Activated naive CD8-positive, alpha-beta T cell treated with anti-CD3 and anti-CD28 coated beads for 36 hours (primary cell): ENCODE results near the gene FAAH. TPM values are rescaled to one million over a fixed set of nuclear protein-coding genes. Genes with fewer than 3 reads are reported as not detected.
A peak's percentile ranks its signal among the peaks of the same experiment; 100 is the strongest.
"Not testable (repeated sequence)": the region's sequence is repeated elsewhere in the genome, so short reads cannot be mapped to it uniquely, and the experiment has no call there.

Experiments
- DNase-seq: peaks from one replicate; pipeline ENCODE4 v3.0.0; 2021
- H3K27ac Mint-ChIP-seq: one replicate; pipeline ENCODE4 v1.8.0; 2022; ENCODE audit warnings: mild to moderate bottlenecking, moderate library complexity, mixed read lengths
- H3K27me3 Mint-ChIP-seq: one replicate; pipeline ENCODE4 v1.8.0; 2022; ENCODE audit warnings: mild to moderate bottlenecking, mixed read lengths
- H3K36me3 Mint-ChIP-seq: one replicate; pipeline ENCODE4 v1.8.0; 2021; ENCODE audit warnings: mild to moderate bottlenecking, mixed read lengths
- H3K4me1 Mint-ChIP-seq: one replicate; pipeline ENCODE4 v1.8.0; 2021; ENCODE audit warnings: mixed read lengths
- H3K4me3 Mint-ChIP-seq: one replicate; pipeline ENCODE4 v1.8.0; 2022; ENCODE audit warnings: mild to moderate bottlenecking, moderate library complexity, mixed read lengths
- H3K9me3 Mint-ChIP-seq: one replicate; pipeline ENCODE4 v1.8.0; 2022; ENCODE audit warnings: mixed read lengths
- total RNA-seq, 2 experiments: library from RNA; stranded (reverse); gene quantifications; one replicate each; pipeline ENCODE4 v1.2.3, GENCODE V29; 2021

The FAAH gene
- total RNA-seq, result 1 to 10 TPM; 2.8 to 3.4 TPM

- Mint-ChIP-seq H3K9me3 (peaks cover 14% of the 10 kb centered on the region), H3K27me3 (peaks cover 18% of the 10 kb centered on the region), H3K4me3 (peak within 1 kb of the TSS; percentile 71), H3K27ac (peak within 1 kb of the TSS; percentile 21), H3K4me1 (peaks cover 8% of the 10 kb centered on the region), H3K36me3 (peaks cover 31% of the 10 kb centered on the region)
- DNase-seq, result peak; percentile 67
Measured at GRCh38 chr1:46394108-46394871, at the start of gene FAAH. Gene FAAH, plus strand, starts transcription at chr1:46394317. Its CDS starts 32 bp downstream, at chr1:46394349.

GRCh38 chr1:46344481-46344880 lies 49.6 kb upstream of the FAAH start:
- Mint-ChIP-seq H3K9me3 (no peaks in the 10 kb centered on the region), H3K4me3 (no peak overlapping the region), H3K4me1 (peaks cover 41% of the 10 kb centered on the region)

GRCh38 chr1:46345281-46345680 lies 48.8 kb upstream of the FAAH start:
- Mint-ChIP-seq H3K36me3 (peaks cover 48% of the 10 kb centered on the region), H3K4me3 (no peak overlapping the region), H3K27ac (no peak overlapping the region), H3K9me3 (no peaks in the 10 kb centered on the region), H3K27me3 (no peaks in the 10 kb centered on the region), H3K4me1 (peaks cover 38% of the 10 kb centered on the region)
- no peak for DNase-seq

More at GRCh38 chr1:46344481-46344880, 49.6 kb upstream of the FAAH start:
- H3K27ac Mint-ChIP-seq, result no peak overlapping the region
- peaks cover 41% of the 10 kb centered on the region for H3K36me3 Mint-ChIP-seq
- no peak for DNase-seq
- H3K27me3 Mint-ChIP-seq, result no peaks in the 10 kb centered on the region

GRCh38 chr1:46352363-46352762 lies 41.8 kb upstream of the FAAH start:
- H3K9me3 Mint-ChIP-seq, result no peaks in the 10 kb centered on the region
- H3K4me3 Mint-ChIP-seq, result no peak overlapping the region
- no peak for DNase-seq
- no peaks in the 10 kb centered on the region for H3K27me3 Mint-ChIP-seq
- H3K36me3 Mint-ChIP-seq, result peaks cover 35% of the 10 kb centered on the region
- peaks cover 6% of the 10 kb centered on the region for H3K4me1 Mint-ChIP-seq
- H3K27ac Mint-ChIP-seq, result no peak overlapping the region

- not testable (repeated sequence) for H3K4me3 Mint-ChIP-seq, DNase-seq, H3K27ac Mint-ChIP-seq, H3K27me3 Mint-ChIP-seq, H3K4me1 Mint-ChIP-seq, H3K9me3 Mint-ChIP-seq
- peaks cover 20% of the 10 kb centered on the region for H3K36me3 Mint-ChIP-seq
Measured at GRCh38 chr1:46355920-46356319, 38.2 kb upstream of the FAAH start.

GRCh38 chr1:46362158-46362557 lies 32.0 kb upstream of the FAAH start:
- Mint-ChIP-seq H3K27ac (no peak overlapping the region), H3K4me3 (no peak overlapping the region), H3K9me3 (no peaks in the 10 kb centered on the region), H3K36me3 (peaks cover 22% of the 10 kb centered on the region), H3K4me1 (no peaks in the 10 kb centered on the region), H3K27me3 (no peaks in the 10 kb centered on the region)
- no peak for DNase-seq

GRCh38 chr1:46363121-46363520 lies 31.0 kb upstream of the FAAH start:
- H3K27me3 Mint-ChIP-seq, result no peaks in the 10 kb centered on the region
- no peaks in the 10 kb centered on the region for H3K9me3 Mint-ChIP-seq
- DNase-seq, result no peak
- no peaks in the 10 kb centered on the region for H3K4me1 Mint-ChIP-seq
- no peak overlapping the region for H3K4me3 Mint-ChIP-seq
- no peak overlapping the region for H3K27ac Mint-ChIP-seq
- peaks cover 25% of the 10 kb centered on the region for H3K36me3 Mint-ChIP-seq

GRCh38 chr1:46364612-46365011 lies 29.5 kb upstream of the FAAH start:
- no peak for DNase-seq
- Mint-ChIP-seq H3K9me3 (no peaks in the 10 kb centered on the region), H3K4me1 (no peaks in the 10 kb centered on the region), H3K4me3 (no peak overlapping the region), H3K36me3 (peaks cover 26% of the 10 kb centered on the region), H3K27ac (no peak overlapping the region), H3K27me3 (no peaks in the 10 kb centered on the region)

- H3K4me3 Mint-ChIP-seq, H3K27ac Mint-ChIP-seq, DNase-seq, H3K9me3 Mint-ChIP-seq, H3K4me1 Mint-ChIP-seq, H3K27me3 Mint-ChIP-seq: not testable (repeated sequence)
- H3K36me3 Mint-ChIP-seq, result peaks cover 24% of the 10 kb centered on the region
Measured at GRCh38 chr1:46365796-46366195, 28.3 kb upstream of the FAAH start.

- no peaks in the 10 kb centered on the region for H3K27me3 Mint-ChIP-seq
- peaks cover 3% of the 10 kb centered on the region for H3K4me1 Mint-ChIP-seq
- no peak overlapping the region for H3K4me3 Mint-ChIP-seq
- H3K27ac Mint-ChIP-seq, result no peak overlapping the region
- no peak for DNase-seq
- peaks cover 21% of the 10 kb centered on the region for H3K36me3 Mint-ChIP-seq
- H3K9me3 Mint-ChIP-seq, result no peaks in the 10 kb centered on the region
Measured at GRCh38 chr1:46367072-46367471, 27.0 kb upstream of the FAAH start.

GRCh38 chr1:46367701-46368100 lies 26.4 kb upstream of the FAAH start:
- H3K4me3 Mint-ChIP-seq, H3K27me3 Mint-ChIP-seq, H3K9me3 Mint-ChIP-seq, H3K27ac Mint-ChIP-seq, DNase-seq, H3K4me1 Mint-ChIP-seq: not testable (repeated sequence)
- peaks cover 22% of the 10 kb centered on the region for H3K36me3 Mint-ChIP-seq

- DNase-seq, result no peak
- Mint-ChIP-seq H3K4me3 (no peak overlapping the region), H3K27ac (no peak overlapping the region), H3K4me1 (peaks cover 3% of the 10 kb centered on the region), H3K27me3 (no peaks in the 10 kb centered on the region), H3K9me3 (no peaks in the 10 kb centered on the region), H3K36me3 (peaks cover 24% of the 10 kb centered on the region)
Measured at GRCh38 chr1:46368791-46369190, 25.3 kb upstream of the FAAH start.

GRCh38 chr1:46369542-46370213 lies 24.4 kb upstream of the FAAH start:
- no peak for DNase-seq
- no peaks in the 10 kb centered on the region for H3K9me3 Mint-ChIP-seq
- peaks cover 3% of the 10 kb centered on the region for H3K4me1 Mint-ChIP-seq
- H3K36me3 Mint-ChIP-seq, result peaks cover 24% of the 10 kb centered on the region
- H3K27me3 Mint-ChIP-seq, result no peaks in the 10 kb centered on the region
- no peak overlapping the region for H3K27ac Mint-ChIP-seq
- H3K4me3 Mint-ChIP-seq, result no peak overlapping the region

- Mint-ChIP-seq H3K27ac (no peak overlapping the region), H3K4me1 (peaks cover 3% of the 10 kb centered on the region), H3K27me3 (no peaks in the 10 kb centered on the region), H3K9me3 (no peaks in the 10 kb centered on the region), H3K4me3 (no peak overlapping the region), H3K36me3 (peaks cover 20% of the 10 kb centered on the region)
- no peak for DNase-seq
Measured at GRCh38 chr1:46370214-46370633, 23.9 kb upstream of the FAAH start.

GRCh38 chr1:46372431-46372830 lies 21.7 kb upstream of the FAAH start:
- Mint-ChIP-seq H3K27ac (no peak overlapping the region), H3K4me3 (no peak overlapping the region), H3K4me1 (peaks cover 3% of the 10 kb centered on the region), H3K27me3 (no peaks in the 10 kb centered on the region), H3K9me3 (no peaks in the 10 kb centered on the region), H3K36me3 (peaks cover 14% of the 10 kb centered on the region)
- no peak for DNase-seq

- Mint-ChIP-seq H3K4me1 (no peaks in the 10 kb centered on the region), H3K4me3 (no peak overlapping the region), H3K9me3 (peaks cover 6% of the 10 kb centered on the region), H3K27ac (no peak overlapping the region), H3K36me3 (peaks cover 10% of the 10 kb centered on the region), H3K27me3 (no peaks in the 10 kb centered on the region)
- no peak for DNase-seq
Measured at GRCh38 chr1:46379996-46380395, 14.1 kb upstream of the FAAH start.
